ENCODE measurements around the gene CRELD2.

GRCh38 chr22:49881856-49882255 lies 36.6 kb upstream of the CRELD2 start:
- TF ChIP-seq CTCF (IDR thresholded peaks at IDR 0.05 in 4 of 5, conservative IDR thresholded peaks at IDR 0.05 in 1 of 5): no peak
- TF ChIP-seq POLR2A (IDR thresholded peaks at IDR 0.05): no peak

All from gastrocnemius medialis (tissue), 4 donors.